Esophagus muscularis mucosa (tissue), 4 donors: ENCODE results near the gene CCR3. TPM values are rescaled to one million over a fixed set of nuclear protein-coding genes. Genes with fewer than 3 reads are reported as not detected.
A peak's percentile ranks its signal among the peaks of the same experiment; 100 is the strongest.

Experiments used
- DNase-seq: peaks from one replicate; pipeline ENCODE4 v3.0.0-alpha.2; 2017; ENCODE audit errors: extremely low spot score
- H3K27ac ChIP-seq, 4 donors: fragments of 200-600 bp; sonication (generic); replicated peaks in 1 of 4; 1 replicate in 3 of 4; 2 replicates in 1 of 4; pipeline ENCODE4 v1.5.1; 2016 to 2019; ENCODE audit warnings: mild to moderate bottlenecking in 1 of 4
- H3K27me3 ChIP-seq, 4 donors: fragments of 200-600 bp; sonication (generic); one replicate each; pipeline versions ENCODE4 v1.5.1 to v1.6.0; 2016 to 2019
- H3K36me3 ChIP-seq, 4 donors: fragments of 200-600 bp; sonication (generic); one replicate each; pipeline ENCODE4 v1.5.1; 2016 to 2019
- H3K4me1 ChIP-seq, 4 donors: fragments of 200-600 bp; sonication (generic); one replicate each; pipeline ENCODE4 v1.5.1; 2016 to 2019
- H3K4me3 ChIP-seq, 4 donors: fragments of 200-600 bp; sonication (generic); 1 replicate in 2 of 4; 2 replicates in 2 of 4; pipeline ENCODE4 v1.5.1; 2016 to 2019; ENCODE audit warnings: mild to moderate bottlenecking in 4 of 4, moderate library complexity in 1 of 4
- H3K9me3 ChIP-seq, 4 donors: fragments of 200-600 bp; sonication (generic); 1 replicate in 3 of 4; 2 replicates in 1 of 4; pipeline ENCODE4 v1.5.1; 2016 to 2019
- CTCF ChIP-seq, 3 experiments: fragments of 200-600 bp in 2 of 3; fragments of 450-650 bp in 1 of 3; sonication (generic) in 2 of 3; IDR thresholded peaks; one replicate each; pipeline ENCODE4 v1.5.1; 2017 to 2019; ENCODE audit warnings: antibody characterized with exemption in 3 of 3, mild to moderate bottlenecking in 2 of 3, moderate library complexity in 1 of 3
- EP300 ChIP-seq: sonication (generic); formaldehyde crosslinking; IDR thresholded peaks from one replicate; pipeline ENCODE4 v1.6.1; 2017; ENCODE audit warnings: antibody characterized with exemption
- POLR2A ChIP-seq: fragments of 450-650 bp; IDR thresholded peaks from one replicate; pipeline ENCODE4 v1.6.1; 2017; ENCODE audit warnings: antibody characterized with exemption, moderate library complexity, mild to moderate bottlenecking, low read depth
- POLR2AphosphoS5 ChIP-seq, 2 donors: sonication (generic); formaldehyde crosslinking; IDR thresholded peaks; one replicate each; pipeline ENCODE4 v1.6.1; 2017; ENCODE audit warnings: antibody characterized with exemption in 2 of 2
- WGBS: methylation state at CpG from one replicate; pipeline ENCODE4 v1.1.5; 2018; 5-methylcytosine and 5-hydroxymethylcytosine counted together
- intact Hi-C: fragments of 100-400 bp; cut with DNase I; formaldehyde crosslinking; loops from one replicate; pipeline ENCODE4 v1.15.1; 2023
- total RNA-seq, 4 donors: library from RNA; depleted of rRNA; stranded (reverse); fragments of >200 nt; gene quantifications; one replicate each; pipeline versions ENCODE4 v1.1.0 to v1.2.1, GENCODE V29; 2016

The CCR3 gene
- total RNA-seq, 4 donors from 2014 or later = not detected

- H3K4me1 ChIP-seq = peaks cover 0 to 7% (median 0%) of the 10 kb centered on the region in 4 donors
- no peak overlapping the region for H3K27ac ChIP-seq
- H3K4me3 ChIP-seq = no peak overlapping the region
- no peaks in the 10 kb centered on the region for H3K9me3 ChIP-seq
- H3K36me3 ChIP-seq = no peaks in the 10 kb centered on the region
- H3K27me3 ChIP-seq = no peaks in the 10 kb centered on the region
- DNase-seq = peak; percentile 60
- intact Hi-C loops = no loop called here
- 93% methylated on average over 1 of the region's 1 CpG for WGBS
- no peak for TF ChIP-seq POLR2AphosphoS5 (IDR thresholded peaks at IDR 0.05)
- TF ChIP-seq CTCF (IDR thresholded peaks at IDR 0.05) = no peak
- no peak for TF ChIP-seq EP300
- TF ChIP-seq POLR2A = no peak
These were observed 47.3 kb downstream of the CCR3 start for GRCh38 chr3:46289551-46289950.

- intact Hi-C loops = no loop called here
- WGBS = 87% methylated on average over 2 of the region's 2 CpGs
- H3K27me3 ChIP-seq = no peaks in the 10 kb centered on the region
- no peak overlapping the region for H3K27ac ChIP-seq
- H3K36me3 ChIP-seq = no peaks in the 10 kb centered on the region
- H3K4me3 ChIP-seq = no peak overlapping the region
- TF ChIP-seq POLR2A (no peak), EP300 (no peak), POLR2AphosphoS5 (IDR thresholded peaks at IDR 0.05) (no peak), CTCF (IDR thresholded peaks at IDR 0.05) (no peak)
- H3K9me3 ChIP-seq = no peaks in the 10 kb centered on the region
- no peak for DNase-seq
- H3K4me1 ChIP-seq = peaks cover 0 to 3% (median 0%) of the 10 kb centered on the region in 4 donors
These were observed 47.7 kb downstream of the CCR3 start for GRCh38 chr3:46289966-46290365.

GRCh38 chr3:46291046-46291445 is 48.8 kb downstream of the CCR3 start:
- no peaks in the 10 kb centered on the region for H3K4me1 ChIP-seq
- H3K27ac ChIP-seq = no peak overlapping the region
- intact Hi-C loops = no loop called here
- no peaks in the 10 kb centered on the region for H3K36me3 ChIP-seq
- H3K4me3 ChIP-seq = no peak overlapping the region
- DNase-seq = no peak
- no peaks in the 10 kb centered on the region for H3K27me3 ChIP-seq
- no peaks in the 10 kb centered on the region for H3K9me3 ChIP-seq
- TF ChIP-seq POLR2A (no peak), CTCF (IDR thresholded peaks at IDR 0.05) (no peak), POLR2AphosphoS5 (IDR thresholded peaks at IDR 0.05) (no peak), EP300 (no peak)
- WGBS = 64% methylated on average over 2 of the region's 2 CpGs

- peak; percentile 89 for DNase-seq
- no peaks in the 10 kb centered on the region for H3K27me3 ChIP-seq
- no peaks in the 10 kb centered on the region for H3K9me3 ChIP-seq
- intact Hi-C loops = no loop called here
- no peaks in the 10 kb centered on the region for H3K36me3 ChIP-seq
- no peak overlapping the region for H3K27ac ChIP-seq
- H3K4me3 ChIP-seq = no peak overlapping the region
- no peaks in the 10 kb centered on the region for H3K4me1 ChIP-seq
- TF ChIP-seq POLR2AphosphoS5 (IDR thresholded peaks at IDR 0.05) (no peak), POLR2A (no peak), CTCF (IDR thresholded peaks at IDR 0.05) (no peak), EP300 (no peak)
- WGBS = 81% methylated on average over 2 of the region's 2 CpGs
These were observed 50.9 kb downstream of the CCR3 start for GRCh38 chr3:46293035-46293724.
